Posterior cingulate gyrus (tissue), 11 donors: Measurements from ENCODE around the gene C7.
"Not testable (repeated sequence)": the region's sequence is repeated elsewhere in the genome, so short reads cannot be mapped to it uniquely, and the experiment has no call there.

Experiments
- DNase-seq, 10 donors: peaks; one replicate each; pipeline versions ENCODE4 v3.0.0 to v3.0.0-alpha.2; 2020 to 2021; ENCODE audit warnings: mixed read lengths in 3 of 10
- intact Hi-C: fragments of 100-400 bp; cut with DNase I; formaldehyde crosslinking; loops from one replicate; pipeline ENCODE4 v1.15.1; 2023

Gene C7

GRCh38 chr5:40988746-40989510 lies 79.6 kb downstream of the C7 start:
- no peak for DNase-seq
- intact Hi-C loops, result no loop called here

GRCh38 chr5:40991168-40991980 lies 82.1 kb downstream of the C7 start:
- no peak for DNase-seq
- intact Hi-C loops, result no loop called here

- DNase-seq, result no peak
- intact Hi-C loops, result no loop called here
Observed at GRCh38 chr5:40991981-40992559, 82.8 kb downstream of the C7 start.

- DNase-seq, result no peak
- intact Hi-C loops, result no loop called here
Observed at GRCh38 chr5:40995801-40996586, 86.7 kb downstream of the C7 start.

GRCh38 chr5:40999142-40999541 lies 89.8 kb downstream of the C7 start:
- no peak for DNase-seq
- intact Hi-C loops, result no loop called here

GRCh38 chr5:40999966-41000365 lies 90.7 kb downstream of the C7 start:
- intact Hi-C loops, result no loop called here
- DNase-seq, result no peak

GRCh38 chr5:41003670-41004376 lies 94.5 kb downstream of the C7 start:
- intact Hi-C loops, result no loop called here
- no peak for DNase-seq

- intact Hi-C loops, result no loop called here
- DNase-seq, result no peak
Observed at GRCh38 chr5:41004931-41005330, 95.6 kb downstream of the C7 start.

GRCh38 chr5:41009232-41009631 lies 99.9 kb downstream of the C7 start:
- no peak for DNase-seq
- intact Hi-C loops, result no loop called here

GRCh38 chr5:41010572-41010971 lies 101.3 kb downstream of the C7 start:
- no peak for DNase-seq
- intact Hi-C loops, result no loop called here

- intact Hi-C loops, result no loop called here
- no peak for DNase-seq
Observed at GRCh38 chr5:41012318-41012717, 103.0 kb downstream of the C7 start.

- DNase-seq, intact Hi-C loops: not testable (repeated sequence)
Observed at GRCh38 chr5:41022600-41022999, 113.3 kb downstream of the C7 start.
